Peyer's patch (tissue), 4 donors: ENCODE measurements around the gene LGALS9B.
"Not testable (repeated sequence)": the region's sequence is repeated elsewhere in the genome, so short reads cannot be mapped to it uniquely, and the experiment has no call there.

Source experiments
- POLR2A ChIP-seq, 2 donors: fragments of 450-650 bp; IDR thresholded peaks; one replicate each; pipeline ENCODE4 v1.5.1; 2017; ENCODE audit warnings: antibody characterized with exemption in 2 of 2, mild to moderate bottlenecking in 2 of 2, moderate library complexity in 2 of 2
- TF ChIP-seq, protein P1 (sequence below), 6 experiments: fragments of 450-650 bp in 4 of 6; fragments of 200-600 bp in 2 of 6; sonication (generic) in 1 of 6; IDR thresholded peaks; one replicate each; pipeline ENCODE4 v1.5.1; 2017 to 2019; ENCODE audit warnings: antibody characterized with exemption in 6 of 6, mild to moderate bottlenecking in 3 of 6, moderate library complexity in 1 of 6

GRCh38 chr17:20462158-20462557, 5.2 kb downstream of the LGALS9B start:
- TF ChIP-seq, protein P1, sequence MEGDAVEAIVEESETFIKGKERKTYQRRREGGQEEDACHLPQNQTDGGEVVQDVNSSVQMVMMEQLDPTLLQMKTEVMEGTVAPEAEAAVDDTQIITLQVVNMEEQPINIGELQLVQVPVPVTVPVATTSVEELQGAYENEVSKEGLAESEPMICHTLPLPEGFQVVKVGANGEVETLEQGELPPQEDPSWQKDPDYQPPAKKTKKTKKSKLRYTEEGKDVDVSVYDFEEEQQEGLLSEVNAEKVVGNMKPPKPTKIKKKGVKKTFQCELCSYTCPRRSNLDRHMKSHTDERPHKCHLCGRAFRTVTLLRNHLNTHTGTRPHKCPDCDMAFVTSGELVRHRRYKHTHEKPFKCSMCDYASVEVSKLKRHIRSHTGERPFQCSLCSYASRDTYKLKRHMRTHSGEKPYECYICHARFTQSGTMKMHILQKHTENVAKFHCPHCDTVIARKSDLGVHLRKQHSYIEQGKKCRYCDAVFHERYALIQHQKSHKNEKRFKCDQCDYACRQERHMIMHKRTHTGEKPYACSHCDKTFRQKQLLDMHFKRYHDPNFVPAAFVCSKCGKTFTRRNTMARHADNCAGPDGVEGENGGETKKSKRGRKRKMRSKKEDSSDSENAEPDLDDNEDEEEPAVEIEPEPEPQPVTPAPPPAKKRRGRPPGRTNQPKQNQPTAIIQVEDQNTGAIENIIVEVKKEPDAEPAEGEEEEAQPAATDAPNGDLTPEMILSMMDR (IDR thresholded peaks at IDR 0.05) = not testable (repeated sequence)
- not testable (repeated sequence) for TF ChIP-seq POLR2A (IDR thresholded peaks at IDR 0.05)
